Measurements from ENCODE around the gene NALCN. TPM values are rescaled to one million over a fixed set of nuclear protein-coding genes. Genes with fewer than 3 reads are reported as not detected.

NALCN gene
- total and polyA plus RNA-seq, 4 donors: 0.09 to 0.92 (median 0.18) TPM

GRCh38 chr13:101343128-101343787 lies 73.0 kb downstream of the NALCN start:
- Histone ChIP-seq H3K27me3 (ENCODE audit: control insufficient read depth in 4 of 4, insufficient read depth in 4 of 4, low read length in 3 of 4) (peaks cover 0 to 5% (median 0%) of the 10 kb centered on the region in 4 donors), H3K27ac (ENCODE audit: low read depth in 1 of 2, low read length in 2 of 2) (no peak overlapping the region), H3K36me3 (ENCODE audit: control insufficient read depth in 4 of 4, insufficient read depth in 3 of 4, low read depth in 1 of 4, low read length in 3 of 4) (no peaks in the 10 kb centered on the region), H3K4me3 (ENCODE audit: low read depth in 1 of 3, low read length in 3 of 3) (no peak overlapping the region), H3K9me3 (ENCODE audit: control insufficient read depth in 4 of 4, low read length in 3 of 4) (peaks cover 0 to 2% (median under 1%) of the 10 kb centered on the region in 4 donors), H3K9ac (ENCODE audit: low read depth in 1 of 2, low read length in 2 of 2) (no peak overlapping the region), H3K4me1 (ENCODE audit: control insufficient read depth in 4 of 4, insufficient read depth in 4 of 4, low read length in 3 of 4) (no peaks in the 10 kb centered on the region)
- no peak for DNase-seq (ENCODE audit: low spot score)
- 47% methylated on average over 5 of the region's 5 CpGs for WGBS
- TF ChIP-seq RXRA (IDR thresholded peaks at IDR 0.05) (no peak), HNF4A (conservative IDR thresholded peaks at IDR 0.05) (no peak), ATF3 (IDR thresholded peaks at IDR 0.05) (no peak), TAF1 (conservative IDR thresholded peaks at IDR 0.05) (no peak), FOXA1 (IDR thresholded peaks at IDR 0.05) (no peak), REST (IDR thresholded peaks at IDR 0.05) (no peak), JUND (IDR thresholded peaks at IDR 0.05) (no peak), YY1 (IDR thresholded peaks at IDR 0.05) (no peak)

GRCh38 chr13:101341464-101341863 lies 74.8 kb downstream of the NALCN start:
- no peak for DNase-seq (ENCODE audit: low spot score)
- H3K27me3 ChIP-seq (ENCODE audit: control insufficient read depth in 4 of 4, insufficient read depth in 4 of 4, low read length in 3 of 4): peaks cover 0 to 5% (median 0%) of the 10 kb centered on the region in 4 donors
- TF ChIP-seq GABPA (IDR thresholded peaks at IDR 0.05 in 1 of 2, conservative IDR thresholded peaks at IDR 0.05 in 1 of 2) (no peak), RXRA (IDR thresholded peaks at IDR 0.05) (no peak), TAF1 (conservative IDR thresholded peaks at IDR 0.05) (no peak), FOXA2 (IDR thresholded peaks at IDR 0.05) (no peak), RAD21 (IDR thresholded peaks at IDR 0.05) (no peak)
- H3K9me3 ChIP-seq (ENCODE audit: control insufficient read depth in 4 of 4, low read length in 3 of 4): peaks cover 0 to 2% (median 0%) of the 10 kb centered on the region in 4 donors
- WGBS: 71% methylated on average over 1 of the region's 1 CpG
- no peaks in the 10 kb centered on the region for H3K36me3 ChIP-seq (ENCODE audit: control insufficient read depth in 4 of 4, insufficient read depth in 3 of 4, low read depth in 1 of 4, low read length in 3 of 4)
- no peaks in the 10 kb centered on the region for H3K4me1 ChIP-seq (ENCODE audit: control insufficient read depth in 4 of 4, insufficient read depth in 4 of 4, low read length in 3 of 4)
- H3K4me3 ChIP-seq (ENCODE audit: low read depth in 1 of 3, low read length in 3 of 3): no peak overlapping the region
- H3K27ac ChIP-seq (ENCODE audit: low read depth in 1 of 2, low read length in 2 of 2): no peak overlapping the region
- H3K9ac ChIP-seq (ENCODE audit: low read depth in 1 of 2, low read length in 2 of 2): no peak overlapping the region

- Histone ChIP-seq H3K9me3 (ENCODE audit: control insufficient read depth in 4 of 4, low read length in 3 of 4) (peaks cover 0 to 2% (median 0%) of the 10 kb centered on the region in 4 donors), H3K27me3 (ENCODE audit: control insufficient read depth in 4 of 4, insufficient read depth in 4 of 4, low read length in 3 of 4) (peaks cover 0 to 5% (median 0%) of the 10 kb centered on the region in 4 donors), H3K36me3 (ENCODE audit: control insufficient read depth in 4 of 4, insufficient read depth in 3 of 4, low read depth in 1 of 4, low read length in 3 of 4) (no peaks in the 10 kb centered on the region), H3K4me1 (ENCODE audit: control insufficient read depth in 4 of 4, insufficient read depth in 4 of 4, low read length in 3 of 4) (no peaks in the 10 kb centered on the region), H3K4me3 (ENCODE audit: low read depth in 1 of 3, low read length in 3 of 3) (no peak overlapping the region), H3K9ac (ENCODE audit: low read depth in 1 of 2, low read length in 2 of 2) (no peak overlapping the region), H3K27ac (ENCODE audit: low read depth in 1 of 2, low read length in 2 of 2) (no peak overlapping the region)
- TF ChIP-seq CTCF (IDR thresholded peaks at IDR 0.05; ENCODE audit: low read depth, low read length, missing input control) (no peak), RAD21 (IDR thresholded peaks at IDR 0.05) (no peak), JUND (IDR thresholded peaks at IDR 0.05) (no peak), FOXA1 (IDR thresholded peaks at IDR 0.05) (no peak), MAX (IDR thresholded peaks at IDR 0.05) (no peak), ATF3 (IDR thresholded peaks at IDR 0.05) (no peak), HNF4A (conservative IDR thresholded peaks at IDR 0.05) (no peak), EGR1 (IDR thresholded peaks at IDR 0.05; ENCODE audit: low read depth in 2 of 2) (no peak), FOXA2 (IDR thresholded peaks at IDR 0.05) (no peak), GABPA (IDR thresholded peaks at IDR 0.05 in 1 of 2, conservative IDR thresholded peaks at IDR 0.05 in 1 of 2) (no peak), YY1 (IDR thresholded peaks at IDR 0.05) (no peak), NR2F2 (IDR thresholded peaks at IDR 0.05) (no peak), REST (IDR thresholded peaks at IDR 0.05) (no peak), TAF1 (conservative IDR thresholded peaks at IDR 0.05) (no peak)
- no peak for DNase-seq (ENCODE audit: low spot score)
- 78% methylated on average over 5 of the region's 5 CpGs for WGBS
Measured at GRCh38 chr13:101339202-101339601, 77.1 kb downstream of the NALCN start.

Measured in liver (tissue), 9 donors.